PC-3 (cell line): ENCODE measurements around the gene STAMBPL1.

Experiments used
- EZH2 ChIP-seq: fragments of 300-600 bp; sonication (generic); IDR thresholded peaks from one replicate; pipeline ENCODE4 v1.6.1; 2017; ENCODE audit warnings: antibody characterized with exemption, mild to moderate bottlenecking, low read length; ENCODE audit not compliant: unreplicated experiment
- EZH2phosphoT487 ChIP-seq: fragments of 300-600 bp; sonication (generic); IDR thresholded peaks from 2 replicates; pipeline ENCODE4 v1.6.1; 2018; ENCODE audit warnings: mild to moderate bottlenecking, antibody characterized with exemption, low read length, borderline replicate concordance
- TF ChIP-seq, protein P1 (sequence below): fragments of 300-600 bp; sonication (generic); conservative IDR thresholded peaks from 2 replicates; pipeline ENCODE4 v1.5.1; 2017; ENCODE audit warnings: antibody characterized with exemption, low read depth, mild to moderate bottlenecking, low read length

DNA sequence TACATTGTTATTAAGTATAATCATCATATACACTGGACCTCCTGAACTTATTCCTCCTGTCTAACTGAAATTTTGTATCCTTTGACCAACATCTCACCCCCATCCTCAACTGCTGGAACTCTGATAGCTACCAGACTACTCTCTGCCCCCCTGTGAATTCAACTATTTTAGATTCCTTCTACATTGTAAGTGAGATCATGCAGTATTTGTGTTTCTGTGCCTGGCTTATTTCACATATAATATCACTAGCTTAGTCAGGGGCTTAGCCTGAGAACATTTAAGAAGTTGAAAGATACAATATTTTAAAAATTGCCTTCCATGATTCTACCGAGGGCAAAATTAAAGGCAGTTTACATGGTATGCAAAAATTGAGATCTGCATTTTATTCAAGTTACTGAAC, 26.9 kb downstream of the STAMBPL1 start:
- TF ChIP-seq, protein P1, sequence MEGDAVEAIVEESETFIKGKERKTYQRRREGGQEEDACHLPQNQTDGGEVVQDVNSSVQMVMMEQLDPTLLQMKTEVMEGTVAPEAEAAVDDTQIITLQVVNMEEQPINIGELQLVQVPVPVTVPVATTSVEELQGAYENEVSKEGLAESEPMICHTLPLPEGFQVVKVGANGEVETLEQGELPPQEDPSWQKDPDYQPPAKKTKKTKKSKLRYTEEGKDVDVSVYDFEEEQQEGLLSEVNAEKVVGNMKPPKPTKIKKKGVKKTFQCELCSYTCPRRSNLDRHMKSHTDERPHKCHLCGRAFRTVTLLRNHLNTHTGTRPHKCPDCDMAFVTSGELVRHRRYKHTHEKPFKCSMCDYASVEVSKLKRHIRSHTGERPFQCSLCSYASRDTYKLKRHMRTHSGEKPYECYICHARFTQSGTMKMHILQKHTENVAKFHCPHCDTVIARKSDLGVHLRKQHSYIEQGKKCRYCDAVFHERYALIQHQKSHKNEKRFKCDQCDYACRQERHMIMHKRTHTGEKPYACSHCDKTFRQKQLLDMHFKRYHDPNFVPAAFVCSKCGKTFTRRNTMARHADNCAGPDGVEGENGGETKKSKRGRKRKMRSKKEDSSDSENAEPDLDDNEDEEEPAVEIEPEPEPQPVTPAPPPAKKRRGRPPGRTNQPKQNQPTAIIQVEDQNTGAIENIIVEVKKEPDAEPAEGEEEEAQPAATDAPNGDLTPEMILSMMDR, result no peak
- TF ChIP-seq EZH2 (no peak), EZH2phosphoT487 (no peak)
